RWPE2 (cell line): ENCODE data around the gene ZSCAN1.

ENCODE experiments used
- ATAC-seq: fragments of 200-7000 bp; cut with Tn5 transposase; 3 replicates; pipeline ENCODE4 v1.9.1; 2021; ENCODE audit warnings: low read depth
- DNase-seq: peaks from one replicate; pipeline ENCODE4 v3.0.0-alpha.2; 2020; ENCODE audit warnings: low spot score
- H3K27ac ChIP-seq: fragments of 450-650 bp; 2 replicates; pipeline ENCODE4 v1.5.1; 2017; ENCODE audit warnings: mild to moderate bottlenecking; ENCODE audit not compliant: poor library complexity, severe bottlenecking
- H3K27me3 ChIP-seq: fragments of 250-450 bp; sonication (Bioruptor Pico); 2 replicates; pipeline ENCODE4 v1.5.1; 2021; ENCODE audit warnings: mild to moderate bottlenecking, moderate library complexity; ENCODE audit not compliant: insufficient read depth, poor library complexity, severe bottlenecking
- H3K36me3 ChIP-seq: fragments of 250-450 bp; sonication (Bioruptor Pico); 2 replicates; pipeline ENCODE4 v1.5.1; 2020; ENCODE audit warnings: low read depth, mild to moderate bottlenecking, moderate library complexity
- H3K4me1 ChIP-seq: fragments of 250-450 bp; sonication (Bioruptor Pico); 2 replicates; pipeline ENCODE4 v1.5.1; 2021; ENCODE audit warnings: mild to moderate bottlenecking, moderate library complexity; ENCODE audit not compliant: insufficient read depth, poor library complexity, severe bottlenecking
- H3K4me3 ChIP-seq: fragments of 250-450 bp; sonication (Bioruptor Pico); 2 replicates; pipeline ENCODE4 v1.5.1; 2021; ENCODE audit warnings: mild to moderate bottlenecking, moderate library complexity; ENCODE audit not compliant: severe bottlenecking
- H3K9me3 ChIP-seq: fragments of 250-450 bp; sonication (Bioruptor Pico); 2 replicates; pipeline ENCODE4 v1.5.1; 2021; ENCODE audit warnings: mild to moderate bottlenecking, moderate library complexity; ENCODE audit not compliant: severe bottlenecking
- TF ChIP-seq, protein P1 (sequence below): fragments of 450-650 bp; IDR thresholded peaks from one replicate; pipeline ENCODE4 v1.5.1; 2017; ENCODE audit warnings: mild to moderate bottlenecking, moderate library complexity; ENCODE audit not compliant: poor library complexity, severe bottlenecking

Gene ZSCAN1

DNA sequence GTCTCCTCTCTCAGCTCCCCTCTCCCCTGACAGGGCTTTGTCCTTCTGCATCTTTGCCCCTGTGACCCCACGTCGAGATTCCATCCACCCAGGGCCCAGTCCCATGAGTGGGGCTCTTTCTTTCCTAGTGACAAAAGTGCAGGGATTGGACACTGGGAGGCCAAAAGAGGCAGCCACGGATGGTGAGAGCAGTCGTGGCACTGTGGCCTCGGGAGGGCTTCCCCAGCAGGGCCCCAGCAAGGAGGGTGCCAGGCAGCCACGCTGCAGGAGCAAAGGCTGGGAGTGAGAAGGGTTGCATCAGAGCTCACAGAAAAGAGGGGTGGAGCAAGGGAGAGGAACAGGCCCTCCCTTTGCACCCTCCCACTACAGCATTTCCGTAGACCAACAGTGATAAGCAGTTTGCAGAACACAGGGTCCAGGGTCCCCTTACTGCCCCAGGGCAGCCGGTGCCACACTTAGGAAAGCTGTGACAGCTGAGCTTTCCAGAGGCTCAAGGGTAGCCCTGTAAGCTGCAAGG lies 4.9 kb downstream of the ZSCAN1 start:
- no peaks in the 10 kb centered on the region for H3K27me3 ChIP-seq
- TF ChIP-seq, protein P1, sequence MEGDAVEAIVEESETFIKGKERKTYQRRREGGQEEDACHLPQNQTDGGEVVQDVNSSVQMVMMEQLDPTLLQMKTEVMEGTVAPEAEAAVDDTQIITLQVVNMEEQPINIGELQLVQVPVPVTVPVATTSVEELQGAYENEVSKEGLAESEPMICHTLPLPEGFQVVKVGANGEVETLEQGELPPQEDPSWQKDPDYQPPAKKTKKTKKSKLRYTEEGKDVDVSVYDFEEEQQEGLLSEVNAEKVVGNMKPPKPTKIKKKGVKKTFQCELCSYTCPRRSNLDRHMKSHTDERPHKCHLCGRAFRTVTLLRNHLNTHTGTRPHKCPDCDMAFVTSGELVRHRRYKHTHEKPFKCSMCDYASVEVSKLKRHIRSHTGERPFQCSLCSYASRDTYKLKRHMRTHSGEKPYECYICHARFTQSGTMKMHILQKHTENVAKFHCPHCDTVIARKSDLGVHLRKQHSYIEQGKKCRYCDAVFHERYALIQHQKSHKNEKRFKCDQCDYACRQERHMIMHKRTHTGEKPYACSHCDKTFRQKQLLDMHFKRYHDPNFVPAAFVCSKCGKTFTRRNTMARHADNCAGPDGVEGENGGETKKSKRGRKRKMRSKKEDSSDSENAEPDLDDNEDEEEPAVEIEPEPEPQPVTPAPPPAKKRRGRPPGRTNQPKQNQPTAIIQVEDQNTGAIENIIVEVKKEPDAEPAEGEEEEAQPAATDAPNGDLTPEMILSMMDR, result no peak
- H3K9me3 ChIP-seq, result peaks cover 8% of the 10 kb centered on the region
- ATAC-seq, result no peak
- H3K4me1 ChIP-seq, result no peaks in the 10 kb centered on the region
- H3K4me3 ChIP-seq, result no peak overlapping the region
- no peak overlapping the region for H3K27ac ChIP-seq
- no peak for DNase-seq
- no peaks in the 10 kb centered on the region for H3K36me3 ChIP-seq

DNA sequence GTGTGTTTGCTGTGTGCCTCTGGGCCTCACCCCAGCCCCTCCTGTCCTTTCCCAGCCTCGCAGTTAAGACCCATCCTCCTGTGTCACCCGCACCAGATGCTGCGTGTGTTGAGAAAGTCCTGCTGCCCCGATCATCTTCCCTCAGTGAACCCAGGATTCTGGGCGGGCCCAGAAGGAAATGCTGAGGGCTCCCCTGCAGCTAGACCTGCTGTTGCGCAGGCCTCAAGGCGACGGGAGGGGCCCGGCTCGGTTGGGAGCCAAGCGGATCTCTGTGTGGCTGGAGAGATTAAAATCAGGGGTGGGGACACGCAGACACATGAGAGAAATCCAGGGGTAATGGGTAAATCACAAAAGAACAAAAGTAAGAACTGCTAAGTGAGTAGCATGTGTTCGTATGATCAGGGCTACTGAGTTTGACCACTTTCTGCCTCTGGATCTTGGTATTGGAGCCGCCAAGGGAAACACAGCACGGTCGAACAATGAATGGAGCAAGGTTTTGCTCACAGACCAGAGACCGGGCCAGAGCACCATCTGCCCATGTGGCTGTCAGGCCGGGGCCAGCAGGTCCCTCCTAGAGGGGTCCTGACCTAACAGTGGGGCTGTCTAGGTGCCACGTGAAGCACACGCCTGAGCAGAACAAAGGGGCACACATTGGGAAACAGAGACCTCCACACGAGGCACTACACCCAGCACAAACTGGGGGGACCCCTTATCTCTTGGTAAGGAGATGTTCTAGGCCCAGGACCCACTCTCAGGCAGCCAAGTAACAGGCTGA lies 7.1 kb downstream of the ZSCAN1 start:
- H3K4me3 ChIP-seq, result no peak overlapping the region
- H3K27ac ChIP-seq, result no peak overlapping the region
- DNase-seq (no peak), ATAC-seq (no peak)
- TF ChIP-seq, protein P1, result no peak
- no peaks in the 10 kb centered on the region for H3K27me3 ChIP-seq
- H3K4me1 ChIP-seq, result no peaks in the 10 kb centered on the region
- peaks cover 7% of the 10 kb centered on the region for H3K9me3 ChIP-seq
- no peaks in the 10 kb centered on the region for H3K36me3 ChIP-seq

DNA sequence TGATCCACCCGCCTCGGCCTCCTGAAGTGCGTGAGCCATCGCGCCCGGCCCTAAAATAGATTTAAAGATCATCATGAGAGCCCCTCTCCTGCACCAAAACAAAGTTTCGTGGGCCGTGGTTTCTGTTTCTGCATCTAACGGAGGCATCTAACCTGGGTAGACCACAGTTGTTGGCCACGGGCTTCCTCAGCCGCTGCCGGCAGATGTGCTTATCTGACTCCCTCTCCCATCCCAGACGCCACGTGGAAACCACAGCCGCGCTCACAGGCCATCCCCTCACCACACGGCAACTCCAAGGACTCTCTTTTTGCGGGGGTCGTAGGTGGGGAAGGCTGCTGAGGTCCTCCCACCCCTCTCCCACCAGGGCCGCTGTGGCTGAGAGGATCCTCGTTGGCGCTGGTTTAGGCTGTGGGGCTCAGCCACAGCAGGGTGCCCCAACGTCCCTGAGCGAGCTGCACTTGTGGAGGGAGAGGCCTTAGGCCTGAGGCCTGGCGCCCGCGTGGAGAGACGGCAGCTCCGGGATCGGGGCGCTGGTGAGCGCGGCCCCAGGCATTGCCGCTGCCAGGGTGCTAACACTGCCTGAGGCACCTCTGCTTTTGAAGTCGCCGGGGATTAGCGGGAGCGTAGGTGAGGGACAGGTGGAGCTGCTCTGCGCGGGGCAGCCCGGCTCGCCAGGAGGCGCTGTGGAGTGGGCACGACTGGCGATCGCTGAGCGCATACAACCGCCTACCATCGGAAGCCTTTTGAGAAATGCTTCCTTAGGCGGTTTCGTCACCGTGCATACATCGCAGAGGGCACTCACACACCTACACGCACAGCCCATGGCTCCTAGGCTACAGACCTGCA lies 8.9 kb downstream of the ZSCAN1 start:
- no peaks in the 10 kb centered on the region for H3K36me3 ChIP-seq
- H3K9me3 ChIP-seq, result peaks cover 7% of the 10 kb centered on the region
- ATAC-seq (no peak), DNase-seq (no peak)
- no peak overlapping the region for H3K4me3 ChIP-seq
- no peaks in the 10 kb centered on the region for H3K27me3 ChIP-seq
- H3K27ac ChIP-seq, result no peak overlapping the region
- H3K4me1 ChIP-seq, result no peaks in the 10 kb centered on the region
- TF ChIP-seq, protein P1, result no peak

DNA sequence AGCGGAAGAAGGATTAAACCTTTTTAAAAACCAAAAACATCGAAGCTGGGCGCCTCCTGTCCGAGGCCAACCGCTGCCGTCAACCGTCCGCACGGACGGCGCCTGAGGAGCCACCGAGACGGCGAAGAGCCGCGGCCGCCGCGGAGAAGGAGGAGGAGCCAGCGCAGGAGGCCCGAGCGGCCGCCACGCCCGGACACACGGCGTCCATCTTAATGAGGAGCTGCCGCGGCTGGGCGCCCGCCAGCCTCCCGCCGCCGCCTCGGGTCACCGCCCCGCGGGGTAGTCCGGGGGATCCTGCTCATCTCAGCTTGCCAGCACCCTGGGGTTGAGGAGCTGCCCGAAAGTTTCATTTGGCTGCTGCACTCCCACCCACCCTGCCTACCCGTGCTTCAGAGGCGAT lies 10.6 kb downstream of the ZSCAN1 start:
- Histone ChIP-seq H3K27ac (no peak overlapping the region), H3K4me1 (no peaks in the 10 kb centered on the region), H3K9me3 (peaks cover 6% of the 10 kb centered on the region), H3K27me3 (no peaks in the 10 kb centered on the region), H3K36me3 (no peaks in the 10 kb centered on the region), H3K4me3 (no peak overlapping the region)
- ATAC-seq, result no peak
- TF ChIP-seq, protein P1, result no peak
- DNase-seq, result no peak
